ENCODE measurements around the gene RAB31.
"Not testable (repeated sequence)": the region's sequence is repeated elsewhere in the genome, so short reads cannot be mapped to it uniquely, and the experiment has no call there.

Gene RAB31

DNA sequence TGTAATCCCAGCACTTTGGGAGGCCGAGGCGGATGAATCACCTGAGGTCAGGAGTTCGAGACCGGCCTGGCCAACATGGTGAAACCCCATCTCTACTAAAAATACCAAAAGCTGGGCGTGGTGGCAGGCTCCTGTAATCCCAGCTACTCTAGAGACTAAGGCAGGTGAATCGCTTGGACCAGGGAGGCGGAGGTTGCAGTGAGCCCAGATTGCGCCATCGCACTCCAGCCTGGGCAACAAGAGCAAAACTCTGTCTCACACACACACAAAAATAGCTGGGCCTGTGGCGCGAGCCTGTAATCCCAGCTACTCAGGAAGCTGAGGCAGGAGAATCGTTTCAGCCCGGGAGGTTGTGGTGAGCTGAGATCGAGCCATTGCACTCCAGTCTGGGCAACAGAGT lies 194.2 kb downstream of the RAB31 start:
- DNase-seq (ENCODE audit: low spot score); H2BK15ac ChIP-seq (ENCODE audit: low read length); H2BK120ac ChIP-seq (ENCODE audit: low read depth, low read length); H3K9me3 ChIP-seq (replicated peaks in 1 of 2; ENCODE audit: control insufficient read depth in 2 of 2, insufficient read depth in 1 of 2, low read depth in 1 of 2, low read length in 2 of 2); H3K4me1 ChIP-seq (ENCODE audit: control insufficient read depth in 2 of 2, insufficient read depth in 1 of 2, low read depth in 1 of 2, low read length in 2 of 2); H4K8ac ChIP-seq (ENCODE audit: low read depth, low read length); H2AFZ ChIP-seq (ENCODE audit: low read length); H3K4ac ChIP-seq (ENCODE audit: low read length); H3K9ac ChIP-seq (ENCODE audit: low read depth, low read length, poor library complexity); H2BK5ac ChIP-seq (ENCODE audit: low read length); H4K91ac ChIP-seq (ENCODE audit: low read depth, low read length, poor library complexity); H2BK12ac ChIP-seq (ENCODE audit: low read length); H3K14ac ChIP-seq (ENCODE audit: low read length); H3K27me3 ChIP-seq (ENCODE audit: control insufficient read depth in 3 of 3, insufficient read depth in 3 of 3, low read depth in 1 of 3, low read length in 3 of 3); H3K79me1 ChIP-seq (ENCODE audit: low read depth, low read length); H3K18ac ChIP-seq (ENCODE audit: low read length); H3K27ac ChIP-seq (replicated peaks; ENCODE audit: low read length); H3K23ac ChIP-seq (ENCODE audit: low read depth, low read length, poor library complexity); H3K36me3 ChIP-seq (replicated peaks in 1 of 2; ENCODE audit: control insufficient read depth in 2 of 2, insufficient read depth in 2 of 2, low read length in 2 of 2); H2AK5ac ChIP-seq (ENCODE audit: low read depth, low read length); H3K4me3 ChIP-seq (ENCODE audit: low read length in 2 of 2); H3K4me2 ChIP-seq (ENCODE audit: insufficient read depth, low read length, poor library complexity, severe bottlenecking): not testable (repeated sequence)
- no CpG with 5 or more reads among the region's 14 CpGs for WGBS, 2 donors (ENCODE audit: extremely low coverage in 2 of 2, insufficient read length in 2 of 2, insufficient replicate concordance in 1 of 2)

DNA sequence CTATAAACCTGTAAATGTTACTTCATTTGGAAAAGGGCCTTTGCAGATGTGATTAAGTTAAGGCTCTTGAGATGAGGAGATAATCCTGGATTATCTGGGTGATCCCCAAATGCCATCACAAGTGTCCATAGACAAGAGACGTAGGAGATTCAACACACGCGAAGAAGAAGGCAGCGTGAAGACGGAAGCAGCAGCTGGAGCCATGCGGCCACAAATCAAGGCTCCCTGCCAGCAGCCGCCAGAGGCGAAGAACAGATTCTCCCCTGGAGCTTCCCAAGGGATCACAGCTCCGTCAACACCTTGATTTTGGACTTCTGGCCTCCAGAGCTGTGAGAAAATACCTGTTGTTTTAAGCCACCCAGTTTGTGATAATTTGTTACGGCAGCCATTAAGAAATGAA lies 194.7 kb downstream of the RAB31 start:
- WGBS, 2 donors (ENCODE audit: extremely low coverage in 2 of 2, insufficient read length in 2 of 2, insufficient replicate concordance in 1 of 2) = no CpG with 5 or more reads among the region's 10 CpGs
- H3K9ac ChIP-seq (ENCODE audit: low read depth, low read length, poor library complexity) = no peak overlapping the region
- H3K14ac ChIP-seq (ENCODE audit: low read length) = no peak overlapping the region
- H3K4me1 ChIP-seq (ENCODE audit: control insufficient read depth in 2 of 2, insufficient read depth in 1 of 2, low read depth in 1 of 2, low read length in 2 of 2) = peaks cover 0 to 2% of the 10 kb centered on the region in 2 donors
- H3K4me2 ChIP-seq (ENCODE audit: insufficient read depth, low read length, poor library complexity, severe bottlenecking) = no peak overlapping the region
- H2AFZ ChIP-seq (ENCODE audit: low read length) = no peak overlapping the region
- no peaks in the 10 kb centered on the region for H3K36me3 ChIP-seq (replicated peaks in 1 of 2; ENCODE audit: control insufficient read depth in 2 of 2, insufficient read depth in 2 of 2, low read length in 2 of 2)
- no peak overlapping the region for H2BK12ac ChIP-seq (ENCODE audit: low read length)
- no peak overlapping the region for H2BK5ac ChIP-seq (ENCODE audit: low read length)
- H3K23ac ChIP-seq (ENCODE audit: low read depth, low read length, poor library complexity) = no peak overlapping the region
- no peak overlapping the region for H4K91ac ChIP-seq (ENCODE audit: low read depth, low read length, poor library complexity)
- no peak overlapping the region for H4K8ac ChIP-seq (ENCODE audit: low read depth, low read length)
- no peak overlapping the region for H2AK5ac ChIP-seq (ENCODE audit: low read depth, low read length)
- H3K27ac ChIP-seq (replicated peaks; ENCODE audit: low read length) = no peak overlapping the region
- H3K4me3 ChIP-seq (ENCODE audit: low read length in 2 of 2) = no peak overlapping the region
- no peaks in the 10 kb centered on the region for H3K79me1 ChIP-seq (ENCODE audit: low read depth, low read length)
- no peak overlapping the region for H3K18ac ChIP-seq (ENCODE audit: low read length)
- DNase-seq (ENCODE audit: low spot score) = no peak
- no peak overlapping the region for H3K4ac ChIP-seq (ENCODE audit: low read length)
- H3K9me3 ChIP-seq (replicated peaks in 1 of 2; ENCODE audit: control insufficient read depth in 2 of 2, insufficient read depth in 1 of 2, low read depth in 1 of 2, low read length in 2 of 2) = no peaks in the 10 kb centered on the region
- no peak overlapping the region for H2BK120ac ChIP-seq (ENCODE audit: low read depth, low read length)
- no peaks in the 10 kb centered on the region for H3K27me3 ChIP-seq (ENCODE audit: control insufficient read depth in 3 of 3, insufficient read depth in 3 of 3, low read depth in 1 of 3, low read length in 3 of 3)
- H2BK15ac ChIP-seq (ENCODE audit: low read length) = no peak overlapping the region

GRCh38 chr18:9905401-9905922 lies 197.4 kb downstream of the RAB31 start:
- no peaks in the 10 kb centered on the region for H3K9me3 ChIP-seq (replicated peaks in 1 of 2; ENCODE audit: control insufficient read depth in 2 of 2, insufficient read depth in 1 of 2, low read depth in 1 of 2, low read length in 2 of 2)
- no peak overlapping the region for H2BK15ac ChIP-seq (ENCODE audit: low read length)
- H3K14ac ChIP-seq (ENCODE audit: low read length) = no peak overlapping the region
- no peak overlapping the region for H3K4ac ChIP-seq (ENCODE audit: low read length)
- H2BK5ac ChIP-seq (ENCODE audit: low read length) = no peak overlapping the region
- H2AFZ ChIP-seq (ENCODE audit: low read length) = no peak overlapping the region
- no peak overlapping the region for H2BK120ac ChIP-seq (ENCODE audit: low read depth, low read length)
- no peak overlapping the region for H4K91ac ChIP-seq (ENCODE audit: low read depth, low read length, poor library complexity)
- no peak overlapping the region for H4K8ac ChIP-seq (ENCODE audit: low read depth, low read length)
- H3K9ac ChIP-seq (ENCODE audit: low read depth, low read length, poor library complexity) = no peak overlapping the region
- DNase-seq (ENCODE audit: low spot score) = no peak
- peaks cover 0 to 2% (median 0%) of the 10 kb centered on the region in 3 experiments for H3K27me3 ChIP-seq (ENCODE audit: control insufficient read depth in 3 of 3, insufficient read depth in 3 of 3, low read depth in 1 of 3, low read length in 3 of 3)
- no peak overlapping the region for H3K4me2 ChIP-seq (ENCODE audit: insufficient read depth, low read length, poor library complexity, severe bottlenecking)
- no peak overlapping the region for H3K23ac ChIP-seq (ENCODE audit: low read depth, low read length, poor library complexity)
- H3K18ac ChIP-seq (ENCODE audit: low read length) = no peak overlapping the region
- H3K4me3 ChIP-seq (ENCODE audit: low read length in 2 of 2) = no peak overlapping the region
- H2BK12ac ChIP-seq (ENCODE audit: low read length) = no peak overlapping the region
- peaks cover 0 to 5% of the 10 kb centered on the region in 2 donors for H3K4me1 ChIP-seq (ENCODE audit: control insufficient read depth in 2 of 2, insufficient read depth in 1 of 2, low read depth in 1 of 2, low read length in 2 of 2)
- H2AK5ac ChIP-seq (ENCODE audit: low read depth, low read length) = no peak overlapping the region
- no peaks in the 10 kb centered on the region for H3K36me3 ChIP-seq (replicated peaks in 1 of 2; ENCODE audit: control insufficient read depth in 2 of 2, insufficient read depth in 2 of 2, low read length in 2 of 2)
- H3K27ac ChIP-seq (replicated peaks; ENCODE audit: low read length) = no peak overlapping the region
- no peaks in the 10 kb centered on the region for H3K79me1 ChIP-seq (ENCODE audit: low read depth, low read length)
- no CpG with 5 or more reads among the region's 5 CpGs for WGBS, 2 donors (ENCODE audit: extremely low coverage in 2 of 2, insufficient read length in 2 of 2, insufficient replicate concordance in 1 of 2)

DNA sequence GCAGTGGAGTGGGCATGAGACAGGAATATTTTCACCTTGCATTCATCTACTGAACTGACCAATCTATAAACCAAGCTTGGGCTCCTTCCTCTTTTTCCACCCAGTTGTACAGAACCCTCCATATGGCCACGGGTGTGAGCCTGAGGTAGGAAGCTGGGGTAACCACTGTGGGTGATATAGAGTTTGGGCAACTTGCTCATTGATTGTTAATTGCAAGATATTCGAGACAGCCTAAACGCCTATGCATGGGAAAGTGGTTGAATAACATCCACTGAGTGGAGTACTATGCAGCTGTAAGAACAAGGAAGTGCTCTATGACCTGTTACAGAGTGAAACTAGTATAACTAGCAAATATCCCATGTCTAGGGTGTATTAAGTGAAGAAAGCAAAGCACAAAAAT lies 198.4 kb downstream of the RAB31 start:
- no peak for DNase-seq (ENCODE audit: low spot score)
- Histone ChIP-seq H4K91ac (ENCODE audit: low read depth, low read length, poor library complexity) (no peak overlapping the region), H4K8ac (ENCODE audit: low read depth, low read length) (no peak overlapping the region), H3K27me3 (ENCODE audit: control insufficient read depth in 3 of 3, insufficient read depth in 3 of 3, low read depth in 1 of 3, low read length in 3 of 3) (peaks cover 0 to 2% (median 0%) of the 10 kb centered on the region in 3 experiments), H2AFZ (ENCODE audit: low read length) (no peak overlapping the region), H2BK5ac (ENCODE audit: low read length) (no peak overlapping the region), H2BK120ac (ENCODE audit: low read depth, low read length) (no peak overlapping the region), H3K36me3 (replicated peaks in 1 of 2; ENCODE audit: control insufficient read depth in 2 of 2, insufficient read depth in 2 of 2, low read length in 2 of 2) (no peaks in the 10 kb centered on the region), H3K23ac (ENCODE audit: low read depth, low read length, poor library complexity) (no peak overlapping the region), H3K18ac (ENCODE audit: low read length) (no peak overlapping the region), H3K14ac (ENCODE audit: low read length) (no peak overlapping the region), H2BK12ac (ENCODE audit: low read length) (no peak overlapping the region), H3K9me3 (replicated peaks in 1 of 2; ENCODE audit: control insufficient read depth in 2 of 2, insufficient read depth in 1 of 2, low read depth in 1 of 2, low read length in 2 of 2) (no peaks in the 10 kb centered on the region), H3K4me2 (ENCODE audit: insufficient read depth, low read length, poor library complexity, severe bottlenecking) (no peak overlapping the region), H3K79me1 (ENCODE audit: low read depth, low read length) (no peaks in the 10 kb centered on the region), H3K4me3 (ENCODE audit: low read length in 2 of 2) (no peak overlapping the region), H2AK5ac (ENCODE audit: low read depth, low read length) (no peak overlapping the region), H2BK15ac (ENCODE audit: low read length) (no peak overlapping the region), H3K4ac (ENCODE audit: low read length) (no peak overlapping the region), H3K4me1 (ENCODE audit: control insufficient read depth in 2 of 2, insufficient read depth in 1 of 2, low read depth in 1 of 2, low read length in 2 of 2) (peaks cover 0 to 5% of the 10 kb centered on the region in 2 donors), H3K27ac (replicated peaks; ENCODE audit: low read length) (no peak overlapping the region), H3K9ac (ENCODE audit: low read depth, low read length, poor library complexity) (no peak overlapping the region)
- WGBS, 2 donors (ENCODE audit: extremely low coverage in 2 of 2, insufficient read length in 2 of 2, insufficient replicate concordance in 1 of 2) = no CpG with 5 or more reads among the region's 3 CpGs
